Tibial artery (tissue), 4 donors: ENCODE data around the gene DNAH3.

Experiments
- DNase-seq, 2 donors: peaks; one replicate each; pipeline ENCODE4 v3.0.0-alpha.2; 2019
- H3K27ac ChIP-seq, 2 donors: fragments of 200-600 bp; sonication (generic) in 1 of 2; 1 replicate in 1 of 2; 2 replicates in 1 of 2; pipeline ENCODE4 v1.5.1; 2018 to 2019; ENCODE audit warnings: mild to moderate bottlenecking in 1 of 2
- H3K27me3 ChIP-seq, 2 donors: fragments of 200-600 bp; sonication (generic) in 1 of 2; one replicate each; pipeline versions ENCODE4 v1.5.1 to v1.6.0; 2016 to 2019
- H3K36me3 ChIP-seq, 3 donors: fragments of 200-600 bp; sonication (generic) in 2 of 3; one replicate each; pipeline ENCODE4 v1.5.1; 2016 to 2019; ENCODE audit warnings: mild to moderate bottlenecking in 2 of 3
- H3K4me1 ChIP-seq, 4 donors: fragments of 200-600 bp; sonication (generic) in 2 of 4; 1 replicate in 3 of 4; 2 replicates in 1 of 4; pipeline ENCODE4 v1.5.1; 2016 to 2019
- H3K4me3 ChIP-seq, 2 donors: fragments of 200-600 bp; sonication (generic) in 1 of 2; 1 replicate in 1 of 2; 2 replicates in 1 of 2; pipeline ENCODE4 v1.5.1; 2018 to 2019; ENCODE audit warnings: mild to moderate bottlenecking in 2 of 2
- H3K9me3 ChIP-seq, 3 donors: fragments of 200-600 bp; sonication (generic) in 1 of 3; one replicate each; pipeline ENCODE4 v1.5.1; 2016 to 2019
- intact Hi-C: fragments of 100-400 bp; cut with DNase I; formaldehyde crosslinking; loops from one replicate; pipeline ENCODE4 v1.15.0; 2023; ENCODE audit warnings: low total_unique reads
- TF ChIP-seq, protein P1 (sequence below), 2 experiments: fragments of 200-600 bp in 1 of 2; fragments of 450-650 bp in 1 of 2; IDR thresholded peaks; one replicate each; pipeline ENCODE4 v1.5.1; 2017 to 2019; ENCODE audit warnings: antibody characterized with exemption in 2 of 2, mild to moderate bottlenecking in 1 of 2, moderate library complexity in 1 of 2

DNAH3 gene

DNA sequence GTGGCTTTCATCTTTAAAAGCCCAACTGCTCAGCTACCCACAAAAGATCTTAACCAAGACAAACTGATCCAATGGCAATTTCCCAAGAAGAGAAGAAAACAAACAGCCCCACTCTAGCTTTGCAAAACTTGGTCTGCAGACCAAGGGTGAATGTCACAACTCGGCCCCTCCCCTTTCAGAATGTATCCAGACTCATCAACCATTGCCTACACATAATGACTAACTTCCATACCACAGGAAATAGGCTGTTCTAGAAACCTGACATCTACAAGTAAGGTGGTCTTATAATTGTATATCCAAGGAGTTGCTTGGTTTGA lies 266.4 kb downstream of the DNAH3 start:
- Histone ChIP-seq H3K27me3 (no peaks in the 10 kb centered on the region), H3K36me3 (no peaks in the 10 kb centered on the region), H3K4me1 (peaks cover 0 to 93% (median 49%) of the 10 kb centered on the region in 4 donors), H3K27ac (peak overlapping the region; percentile 39 to 81), H3K9me3 (no peaks in the 10 kb centered on the region), H3K4me3 (no peak overlapping the region)
- intact Hi-C loops, result no loop called here
- TF ChIP-seq, protein P1, sequence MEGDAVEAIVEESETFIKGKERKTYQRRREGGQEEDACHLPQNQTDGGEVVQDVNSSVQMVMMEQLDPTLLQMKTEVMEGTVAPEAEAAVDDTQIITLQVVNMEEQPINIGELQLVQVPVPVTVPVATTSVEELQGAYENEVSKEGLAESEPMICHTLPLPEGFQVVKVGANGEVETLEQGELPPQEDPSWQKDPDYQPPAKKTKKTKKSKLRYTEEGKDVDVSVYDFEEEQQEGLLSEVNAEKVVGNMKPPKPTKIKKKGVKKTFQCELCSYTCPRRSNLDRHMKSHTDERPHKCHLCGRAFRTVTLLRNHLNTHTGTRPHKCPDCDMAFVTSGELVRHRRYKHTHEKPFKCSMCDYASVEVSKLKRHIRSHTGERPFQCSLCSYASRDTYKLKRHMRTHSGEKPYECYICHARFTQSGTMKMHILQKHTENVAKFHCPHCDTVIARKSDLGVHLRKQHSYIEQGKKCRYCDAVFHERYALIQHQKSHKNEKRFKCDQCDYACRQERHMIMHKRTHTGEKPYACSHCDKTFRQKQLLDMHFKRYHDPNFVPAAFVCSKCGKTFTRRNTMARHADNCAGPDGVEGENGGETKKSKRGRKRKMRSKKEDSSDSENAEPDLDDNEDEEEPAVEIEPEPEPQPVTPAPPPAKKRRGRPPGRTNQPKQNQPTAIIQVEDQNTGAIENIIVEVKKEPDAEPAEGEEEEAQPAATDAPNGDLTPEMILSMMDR (IDR thresholded peaks at IDR 0.05), result no peak
- DNase-seq, result no peak

DNA sequence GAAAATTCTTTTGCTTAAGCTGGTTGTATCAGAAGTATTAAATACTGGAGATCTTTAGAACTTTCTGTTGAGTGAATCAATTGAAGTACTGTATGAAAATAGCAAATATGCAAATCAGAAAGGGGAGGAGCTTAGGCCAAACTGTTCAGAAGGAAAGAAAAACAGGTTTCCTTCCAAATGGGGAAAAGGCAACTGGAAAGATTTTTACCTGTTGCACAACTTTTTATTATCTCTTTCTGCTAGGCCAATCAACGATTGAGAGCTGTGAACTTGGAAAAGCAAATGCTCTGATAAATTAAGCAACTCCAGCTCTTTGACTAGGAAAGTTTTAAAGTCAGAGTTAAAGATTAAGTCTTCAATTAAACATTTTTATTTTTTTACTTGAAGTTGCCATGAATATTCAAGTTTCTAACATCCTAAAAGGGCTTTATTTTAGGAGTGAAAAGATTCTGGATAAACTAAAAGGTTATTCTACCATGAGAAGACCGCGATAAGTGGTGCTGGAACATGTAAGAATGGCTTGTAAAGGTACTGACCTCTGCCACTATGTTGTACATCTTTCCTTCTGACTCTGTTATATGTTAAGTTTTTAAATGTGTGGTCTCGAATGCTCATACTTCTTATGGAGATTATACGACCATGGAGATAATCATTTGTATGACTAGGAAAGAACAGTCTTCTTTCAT lies 266.9 kb downstream of the DNAH3 start:
- DNase-seq, result no peak

More for the DNA sequence above, 266.9 kb downstream of the DNAH3 start:
- TF ChIP-seq, protein P1 (IDR thresholded peaks at IDR 0.05), result no peak
- H3K27ac ChIP-seq, result peak overlapping the region; percentile 39 to 81
- no peaks in the 10 kb centered on the region for H3K9me3 ChIP-seq
- H3K36me3 ChIP-seq, result no peaks in the 10 kb centered on the region
- intact Hi-C loops, result no loop called here
- peaks cover 0 to 94% (median 51%) of the 10 kb centered on the region in 4 donors for H3K4me1 ChIP-seq
- H3K4me3 ChIP-seq, result no peak overlapping the region
- H3K27me3 ChIP-seq, result no peaks in the 10 kb centered on the region
